PC-9 (cell line): ENCODE measurements around the gene RASGRF1.

ENCODE experiments used
- CTCF ChIP-seq: fragments of 200-600 bp; sonication (generic); conservative IDR thresholded peaks from 2 replicates; pipeline ENCODE4 v1.6.1; 2017; ENCODE audit warnings: mixed run types, antibody characterized with exemption, mild to moderate bottlenecking, moderate library complexity
- EZH2 ChIP-seq: fragments of 200-600 bp; sonication (generic); IDR thresholded peaks from 2 replicates; pipeline ENCODE4 v1.8.0; 2017; ENCODE audit warnings: antibody characterized with exemption, low read depth

GRCh38 chr15:78985859-78986475, 104.6 kb downstream of the RASGRF1 start:
- TF ChIP-seq CTCF (no peak), EZH2 (no peak)
